A549 (cell line): ENCODE measurements around the gene PLGRKT. TPM values are rescaled to one million over a fixed set of nuclear protein-coding genes. Genes with fewer than 3 reads are reported as not detected.

Experiments used
- ATAC-seq, 2 experiments: fragments of 200-7000 bp in 1 of 2; fragments of >200 bp in 1 of 2; cut with Nextera tagmentation in 1 of 2; cut with Tn5 transposase in 1 of 2; 3 replicates each; pipeline versions ENCODE4 v1.8.0 to v1.9.1; 2018 to 2020; ENCODE audit warnings: mild to moderate bottlenecking in 1 of 2, moderate library complexity in 1 of 2
- CTCF ChIA-PET: fragments of 300-600 bp; sonication (Branson Sonifier 250); formaldehyde crosslinking; extraction: SDS; loops from one replicate; lab custom pipeline; 2021; ENCODE audit warnings: antibody characterized with exemption, inconsistent platforms; lab: Yijun Ruan, JAX
- POLR2A ChIA-PET: fragments of 350-600 bp; formaldehyde crosslinking; extraction: SDS; loops from one replicate; lab custom pipeline; 2021; ENCODE audit warnings: antibody characterized with exemption, inconsistent platforms; lab: Yijun Ruan, JAX
- DNase-seq, 2 experiments: peaks; one replicate each; pipeline versions ENCODE4 v3.0.0 to v3.0.0-alpha.2; 2011 to 2016; ENCODE audit warnings: low read depth in 1 of 2, low spot score in 1 of 2
- FAIRE-seq: peaks from 2 replicates; lab custom pipeline; 2011; peaks lifted over from hg19 to GRCh38; lab: Jason Lieb, UNC
- H3K27ac ChIP-seq, 2 experiments: fragments of >200 bp; sonication (Bioruptor Twin); formaldehyde crosslinking; 3 replicates each; pipeline ENCODE4 v1.5.1; 2016 to 2017
- H3K4me1 ChIP-seq: fragments of >200 bp; sonication (Bioruptor Twin); formaldehyde crosslinking; 3 replicates; pipeline ENCODE4 v1.6.1; 2016
- H3K4me2 ChIP-seq: fragments of >200 bp; sonication (Bioruptor Twin); formaldehyde crosslinking; 3 replicates; pipeline ENCODE4 v1.6.1; 2016
- H3K4me3 ChIP-seq: fragments of >200 bp; sonication (Bioruptor Twin); formaldehyde crosslinking; 3 replicates; pipeline ENCODE4 v1.5.1; 2016
- H3K9me3 ChIP-seq: fragments of >200 bp; sonication (Bioruptor Twin); formaldehyde crosslinking; 3 replicates; pipeline ENCODE4 v1.6.1; 2016
- BHLHE40 ChIP-seq: IDR thresholded peaks from 2 replicates; pipeline ENCODE4 v1.6.1; 2012; ENCODE audit warnings: low read depth, low read length, inconsistent platforms
- EP300 ChIP-seq, 2 experiments: fragments of >200 bp; sonication (Bioruptor Twin); formaldehyde crosslinking; IDR thresholded peaks; 2 replicates in 1 of 2; 3 replicates in 1 of 2; pipeline ENCODE4 v1.6.1; 2016 to 2017
- ESRRA ChIP-seq: fragments of 150-350 bp; IDR thresholded peaks from 2 replicates; pipeline ENCODE4 v1.6.1; 2014; ENCODE audit warnings: mild to moderate bottlenecking, low read length, borderline replicate concordance
- FOSB ChIP-seq: fragments of 250-450 bp; sonication (Bioruptor Pico); IDR thresholded peaks from 2 replicates; pipeline ENCODE4 v1.5.0; 2020; ENCODE audit warnings: mild to moderate bottlenecking, moderate library complexity
- FOSL2 ChIP-seq, 2 experiments: fragments of 450-650 bp in 1 of 2; fragments of >200 bp in 1 of 2; sonication (Bioruptor Twin) in 1 of 2; formaldehyde crosslinking; IDR thresholded peaks; 2 replicates each; pipeline versions ENCODE4 v1.5.0 to v1.6.1; 2016 to 2020; ENCODE audit warnings: mild to moderate bottlenecking in 1 of 2, moderate library complexity in 1 of 2
- GATA3 ChIP-seq: IDR thresholded peaks from 2 replicates; pipeline ENCODE4 v1.6.1; 2012; ENCODE audit warnings: borderline replicate concordance
- HDAC2 ChIP-seq: fragments of 200-600 bp; sonication (generic); IDR thresholded peaks from 2 replicates; pipeline ENCODE4 v1.6.1; 2016
- HOXB13 ChIP-seq: fragments of 250-450 bp; sonication (Bioruptor Pico); IDR thresholded peaks from 2 replicates; pipeline ENCODE4 v1.5.0; 2020; ENCODE audit warnings: low read depth, mild to moderate bottlenecking, moderate library complexity
- HOXB5 ChIP-seq: fragments of 250-450 bp; sonication (Bioruptor Pico); IDR thresholded peaks from 2 replicates; pipeline ENCODE4 v1.5.0; 2020; ENCODE audit warnings: mild to moderate bottlenecking, moderate library complexity
- JUN ChIP-seq, 2 experiments: fragments of >200 bp; sonication (Bioruptor Twin); formaldehyde crosslinking; IDR thresholded peaks; 2 replicates in 1 of 2; 3 replicates in 1 of 2; pipeline ENCODE4 v1.6.1; 2016 to 2017
- JUNB ChIP-seq: fragments of >200 bp; sonication (Bioruptor Twin); formaldehyde crosslinking; IDR thresholded peaks from 2 replicates; pipeline ENCODE4 v1.6.1; 2016
- NFE2L2 ChIP-seq: fragments of 150-350 bp; conservative IDR thresholded peaks from 2 replicates; pipeline ENCODE4 v1.6.1; 2014; ENCODE audit warnings: low read length
- NPAS2 ChIP-seq: fragments of 250-450 bp; sonication (Bioruptor Pico); IDR thresholded peaks from 2 replicates; pipeline ENCODE4 v1.8.0; 2022; ENCODE audit warnings: mild to moderate bottlenecking, moderate library complexity, borderline replicate concordance
- NR3C1 ChIP-seq: fragments of >200 bp; sonication (Bioruptor Twin); formaldehyde crosslinking; IDR thresholded peaks from 3 replicates; pipeline ENCODE4 v1.6.1; 2017
- POLR2AphosphoS2 ChIP-seq: conservative IDR thresholded peaks from 2 replicates; pipeline ENCODE4 v1.6.1; 2012; ENCODE audit warnings: low read length, improper control_type of control experiment, inconsistent platforms
- RAD21 ChIP-seq, 2 experiments: fragments of >200 bp in 1 of 2; sonication (Bioruptor Twin) in 1 of 2; formaldehyde crosslinking in 1 of 2; IDR thresholded peaks in 1 of 2; conservative IDR thresholded peaks in 1 of 2; 2 replicates in 1 of 2; 3 replicates in 1 of 2; pipeline ENCODE4 v1.6.1; 2012 to 2018; ENCODE audit warnings: inconsistent platforms in 1 of 2
- RCOR1 ChIP-seq: fragments of 150-350 bp; IDR thresholded peaks from 2 replicates; pipeline ENCODE4 v1.6.1; 2014; ENCODE audit warnings: antibody characterized with exemption, low read length, low read depth
- RNF2 ChIP-seq: fragments of 200-600 bp; sonication (generic); IDR thresholded peaks from 2 replicates; pipeline ENCODE4 v1.6.1; 2016; ENCODE audit warnings: low read depth, mild to moderate bottlenecking, antibody characterized with exemption, moderate library complexity, borderline replicate concordance
- SMC3 ChIP-seq: fragments of >200 bp; sonication (Bioruptor Twin); formaldehyde crosslinking; IDR thresholded peaks from 3 replicates; pipeline ENCODE4 v1.6.1; 2018; ENCODE audit warnings: inconsistent platforms
- SREBF2 ChIP-seq: fragments of 450-650 bp; IDR thresholded peaks from 2 replicates; pipeline ENCODE4 v1.6.1; 2014; ENCODE audit warnings: mild to moderate bottlenecking, moderate library complexity
- ZFP36 ChIP-seq: fragments of 450-650 bp; IDR thresholded peaks from 2 replicates; pipeline ENCODE4 v1.6.1; 2014; ENCODE audit warnings: borderline replicate concordance; ENCODE audit not compliant: partially characterized antibody
- WGBS: methylation state at CpG from one replicate; pipeline ENCODE4 v1.1.6; 2017; ENCODE audit errors: missing lambda C conversion rate; 5-methylcytosine and 5-hydroxymethylcytosine counted together
- polyA plus RNA-seq, 4 experiments: library from polyadenylated mRNA; depleted of rRNA in 3 of 4; stranded (reverse); fragments of >200 nt; fragmentation: RNase III in 1 of 4; extraction: RNeasy Plus Mini Kit Qiagen cat#74134 plus additional on column Dnase treatment in 1 of 4; gene quantifications; 2 replicates in 3 of 4; 3 replicates in 1 of 4; pipeline ENCODE4 v1.2.3, GENCODE V29; 2011 to 2017
- TF ChIP-seq, protein P1 (sequence below): fragments of 200-600 bp; sonication (generic); IDR thresholded peaks from 2 replicates; pipeline ENCODE4 v1.6.1; 2016; ENCODE audit warnings: antibody characterized with exemption, mild to moderate bottlenecking, moderate library complexity
- TF ChIP-seq, protein P2 (sequence below): fragments of 150-350 bp; IDR thresholded peaks from 2 replicates; pipeline ENCODE4 v1.6.1; 2014; ENCODE audit warnings: low read depth, mild to moderate bottlenecking, low read length
- TF ChIP-seq, protein P3 (sequence below): fragments of >200 bp; sonication (Bioruptor Twin); formaldehyde crosslinking; IDR thresholded peaks from 2 replicates; pipeline ENCODE4 v1.6.1; 2016

PLGRKT gene
- polyA plus RNA-seq, 2 of the 4 experiments (the other 2 are of a cell fraction) = 24.3 to 37.7 TPM

DNA sequence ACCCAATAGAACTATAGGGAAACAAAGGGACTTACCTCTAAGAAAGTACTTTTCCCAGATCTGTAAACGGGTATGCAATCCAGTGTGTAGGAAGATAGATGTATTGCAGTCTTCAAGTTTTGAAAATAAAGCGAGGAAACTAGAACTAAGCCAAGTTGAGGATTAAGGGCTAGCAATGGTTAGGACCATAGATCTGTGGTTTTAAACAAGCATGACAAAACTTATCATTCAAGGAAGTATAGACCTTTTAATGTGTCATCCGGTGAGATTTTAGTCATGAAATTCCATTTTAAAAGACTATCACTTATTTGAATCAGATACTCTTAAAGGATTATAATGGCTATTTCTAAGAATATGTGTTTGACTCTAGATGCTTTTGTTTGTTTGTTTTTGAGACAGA lies 33.1 kb upstream of the PLGRKT start:
- FAIRE-seq = no peak
- no peak for ATAC-seq
- ChIA-PET CTCF (no interaction called here), POLR2A (no interaction called here)
- Histone ChIP-seq H3K27ac (no peak overlapping the region), H3K4me2 (no peak overlapping the region), H3K4me1 (no peaks in the 10 kb centered on the region), H3K9me3 (no peaks in the 10 kb centered on the region), H3K4me3 (no peak overlapping the region)
- 80% methylated on average over 3 of the region's 3 CpGs for WGBS
- TF ChIP-seq SMC3 = no peak
- TF ChIP-seq HOXB5 (CRISPR knock-in tag) = no peak
- TF ChIP-seq RCOR1 = no peak
- TF ChIP-seq HDAC2 = no peak
- no peak for TF ChIP-seq EP300 (IDR thresholded peaks at IDR 0.05)
- no peak for TF ChIP-seq BHLHE40
- DNase-seq = no peak

DNA sequence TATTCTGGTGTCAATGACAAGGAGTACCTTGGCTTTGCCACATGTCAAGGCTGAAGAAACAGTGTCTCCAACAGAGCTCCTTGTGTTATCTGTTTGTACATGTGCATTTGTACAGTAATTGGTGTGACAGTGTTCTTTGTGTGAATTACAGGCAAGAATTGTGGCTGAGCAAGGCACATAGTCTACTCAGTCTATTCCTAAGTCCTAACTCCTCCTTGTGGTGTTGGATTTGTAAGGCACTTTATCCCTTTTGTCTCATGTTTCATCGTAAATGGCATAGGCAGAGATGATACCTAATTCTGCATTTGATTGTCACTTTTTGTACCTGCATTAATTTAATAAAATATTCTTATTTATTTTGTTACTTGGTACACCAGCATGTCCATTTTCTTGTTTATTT lies 32.4 kb upstream of the PLGRKT start:
- Histone ChIP-seq H3K4me1 (no peaks in the 10 kb centered on the region), H3K4me3 (no peak overlapping the region), H3K27ac (no peak overlapping the region), H3K4me2 (no peak overlapping the region), H3K9me3 (no peaks in the 10 kb centered on the region)
- DNase-seq (no peak), ATAC-seq (peak in 1 of 2 experiments; percentile 41; a peak in 2 of 6 replicates), FAIRE-seq (no peak)
- CTCF ChIA-PET = no interaction called here
- POLR2A ChIA-PET = no interaction called here
- TF ChIP-seq ZFP36 = no peak
- no peak for TF ChIP-seq NFE2L2
- WGBS = 64% methylated on average over 1 of the region's 1 CpG

DNA sequence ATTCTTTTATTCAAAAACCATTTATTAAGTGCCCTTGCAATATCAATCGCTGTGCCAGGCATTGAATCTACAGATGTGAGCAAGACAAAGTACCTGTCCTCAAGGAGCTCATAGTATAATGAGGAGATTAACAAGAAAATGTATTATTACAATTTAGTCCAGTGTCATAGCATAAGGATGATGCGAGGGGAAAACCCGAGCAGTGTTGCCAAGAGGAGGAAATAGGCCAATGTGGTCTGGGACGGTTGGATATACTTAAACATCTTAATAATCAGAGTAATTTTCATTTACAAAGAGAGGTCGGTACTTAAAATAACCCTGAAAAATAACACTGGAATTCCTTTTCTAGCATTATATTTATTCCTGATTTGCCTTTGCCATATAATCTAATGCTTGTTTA lies 31.1 kb upstream of the PLGRKT start:
- WGBS = 73% methylated on average over 5 of the region's 5 CpGs
- Histone ChIP-seq H3K4me2 (no peak overlapping the region), H3K4me3 (no peak overlapping the region), H3K4me1 (no peaks in the 10 kb centered on the region), H3K27ac (no peak overlapping the region), H3K9me3 (no peaks in the 10 kb centered on the region)
- POLR2A ChIA-PET = no interaction called here
- TF ChIP-seq HOXB13 (CRISPR knock-in tag) = no peak
- no peak for TF ChIP-seq GATA3
- no peak for TF ChIP-seq RCOR1
- TF ChIP-seq, protein P1, sequence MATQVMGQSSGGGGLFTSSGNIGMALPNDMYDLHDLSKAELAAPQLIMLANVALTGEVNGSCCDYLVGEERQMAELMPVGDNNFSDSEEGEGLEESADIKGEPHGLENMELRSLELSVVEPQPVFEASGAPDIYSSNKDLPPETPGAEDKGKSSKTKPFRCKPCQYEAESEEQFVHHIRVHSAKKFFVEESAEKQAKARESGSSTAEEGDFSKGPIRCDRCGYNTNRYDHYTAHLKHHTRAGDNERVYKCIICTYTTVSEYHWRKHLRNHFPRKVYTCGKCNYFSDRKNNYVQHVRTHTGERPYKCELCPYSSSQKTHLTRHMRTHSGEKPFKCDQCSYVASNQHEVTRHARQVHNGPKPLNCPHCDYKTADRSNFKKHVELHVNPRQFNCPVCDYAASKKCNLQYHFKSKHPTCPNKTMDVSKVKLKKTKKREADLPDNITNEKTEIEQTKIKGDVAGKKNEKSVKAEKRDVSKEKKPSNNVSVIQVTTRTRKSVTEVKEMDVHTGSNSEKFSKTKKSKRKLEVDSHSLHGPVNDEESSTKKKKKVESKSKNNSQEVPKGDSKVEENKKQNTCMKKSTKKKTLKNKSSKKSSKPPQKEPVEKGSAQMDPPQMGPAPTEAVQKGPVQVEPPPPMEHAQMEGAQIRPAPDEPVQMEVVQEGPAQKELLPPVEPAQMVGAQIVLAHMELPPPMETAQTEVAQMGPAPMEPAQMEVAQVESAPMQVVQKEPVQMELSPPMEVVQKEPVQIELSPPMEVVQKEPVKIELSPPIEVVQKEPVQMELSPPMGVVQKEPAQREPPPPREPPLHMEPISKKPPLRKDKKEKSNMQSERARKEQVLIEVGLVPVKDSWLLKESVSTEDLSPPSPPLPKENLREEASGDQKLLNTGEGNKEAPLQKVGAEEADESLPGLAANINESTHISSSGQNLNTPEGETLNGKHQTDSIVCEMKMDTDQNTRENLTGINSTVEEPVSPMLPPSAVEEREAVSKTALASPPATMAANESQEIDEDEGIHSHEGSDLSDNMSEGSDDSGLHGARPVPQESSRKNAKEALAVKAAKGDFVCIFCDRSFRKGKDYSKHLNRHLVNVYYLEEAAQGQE = no peak
- TF ChIP-seq FOSL2 (IDR thresholded peaks at IDR 0.05) = no peak
- TF ChIP-seq FOSL2 (CRISPR knock-in tag; IDR thresholded peaks at IDR 0.05) = no peak
- TF ChIP-seq HDAC2 = no peak
- TF ChIP-seq SREBF2 = no peak
- TF ChIP-seq FOSB (CRISPR knock-in tag) = no peak
- TF ChIP-seq RAD21 (conservative IDR thresholded peaks at IDR 0.05 in 1 of 2, IDR thresholded peaks at IDR 0.05 in 1 of 2) = no peak
- no peak for TF ChIP-seq POLR2AphosphoS2
- no peak for TF ChIP-seq ESRRA
- TF ChIP-seq NR3C1 = no peak
- no peak for TF ChIP-seq NPAS2 (CRISPR knock-in tag)
- TF ChIP-seq, protein P2, sequence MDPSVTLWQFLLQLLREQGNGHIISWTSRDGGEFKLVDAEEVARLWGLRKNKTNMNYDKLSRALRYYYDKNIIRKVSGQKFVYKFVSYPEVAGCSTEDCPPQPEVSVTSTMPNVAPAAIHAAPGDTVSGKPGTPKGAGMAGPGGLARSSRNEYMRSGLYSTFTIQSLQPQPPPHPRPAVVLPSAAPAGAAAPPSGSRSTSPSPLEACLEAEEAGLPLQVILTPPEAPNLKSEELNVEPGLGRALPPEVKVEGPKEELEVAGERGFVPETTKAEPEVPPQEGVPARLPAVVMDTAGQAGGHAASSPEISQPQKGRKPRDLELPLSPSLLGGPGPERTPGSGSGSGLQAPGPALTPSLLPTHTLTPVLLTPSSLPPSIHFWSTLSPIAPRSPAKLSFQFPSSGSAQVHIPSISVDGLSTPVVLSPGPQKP = no peak
- TF ChIP-seq BHLHE40 = no peak
- TF ChIP-seq, protein P3, sequence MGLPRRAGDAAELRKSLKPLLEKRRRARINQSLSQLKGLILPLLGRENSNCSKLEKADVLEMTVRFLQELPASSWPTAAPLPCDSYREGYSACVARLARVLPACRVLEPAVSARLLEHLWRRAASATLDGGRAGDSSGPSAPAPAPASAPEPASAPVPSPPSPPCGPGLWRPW = no peak
- TF ChIP-seq RNF2 = no peak
- TF ChIP-seq JUNB = no peak
- no peak for TF ChIP-seq JUN (IDR thresholded peaks at IDR 0.05)
- CTCF ChIA-PET = interaction anchor here (1.0 kb wide), 1 partner anchor 19 kb away, joined by 4 read pairs; the partner anchor contains the start of gene CD274
- no peak for FAIRE-seq
- no peak for DNase-seq
- ATAC-seq = no peak
